Mucosa of descending colon (tissue), 3 donors: Measurements from ENCODE around the gene ZCCHC9. TPM values are rescaled to one million over a fixed set of nuclear protein-coding genes. Genes with fewer than 3 reads are reported as not detected.

Source experiments
- ATAC-seq: fragments of 200-7000 bp; cut with Tn5 transposase; one replicate; pipeline ENCODE4 v1.9.1; 2020; ENCODE audit warnings: mild to moderate bottlenecking, moderate library complexity
- DNase-seq, 3 donors: peaks; one replicate each; pipeline ENCODE4 v3.0.0-alpha.2; 2020
- H3K36me3 ChIP-seq: fragments of 200-600 bp; one replicate; pipeline ENCODE4 v1.8.0; 2021; ENCODE audit warnings: low read depth, mild to moderate bottlenecking
- H3K4me1 ChIP-seq: fragments of 200-600 bp; one replicate; pipeline ENCODE4 v1.8.0; 2021; ENCODE audit warnings: low read depth, mild to moderate bottlenecking
- H3K4me3 ChIP-seq: fragments of 200-600 bp; one replicate; pipeline ENCODE4 v1.8.0; 2021; ENCODE audit warnings: mild to moderate bottlenecking
- H3K9me3 ChIP-seq: fragments of 200-600 bp; one replicate; pipeline ENCODE4 v1.8.0; 2021; ENCODE audit warnings: mild to moderate bottlenecking
- CTCF ChIP-seq: fragments of 200-600 bp; IDR thresholded peaks from one replicate; pipeline ENCODE4 v1.8.0; 2022; ENCODE audit warnings: antibody characterized with exemption, mild to moderate bottlenecking
- intact Hi-C, 2 donors: fragments of 100-400 bp; cut with DNase I in 1 of 2; cut with micrococcal nuclease in 1 of 2; formaldehyde crosslinking; loops; one replicate each; pipeline versions ENCODE4 v1.11.0 to v1.11.1; 2022; cut with DNase I, micrococcal nuclease
- total RNA-seq, 3 donors: library from RNA; stranded (reverse); fragmentation: NEBNext Ultra II Directional in 2 of 3; extraction: Animal tissue kit (Norgen Biotek cat#: 25700) in 2 of 3; gene quantifications; one replicate each; pipeline versions ENCODE4 v1.2.1 to v1.2.4, GENCODE V29; 2021 to 2023
- donor health status: DM: no; HTN: no; CAD: no; lungs with moderate emphysema.
- donor health status: DM: no; HTN: no; CAD: no.
- donor health status: DM: no; HTN: yes; CAD: no.

Gene ZCCHC9
- total RNA-seq, 3 donors from 2014 or later, result 11.8 to 22.8 (median 19.5) TPM

GRCh38 chr5:81316571-81316970, 15.2 kb downstream of the ZCCHC9 start:
- Histone ChIP-seq H3K9me3 (no peaks in the 10 kb centered on the region), H3K4me1 (no peaks in the 10 kb centered on the region), H3K36me3 (no peaks in the 10 kb centered on the region), H3K4me3 (no peak overlapping the region)
- TF ChIP-seq CTCF, result no peak
- no peak for DNase-seq
- intact Hi-C loops, result no loop called here
- no peak for ATAC-seq

- Histone ChIP-seq H3K4me3 (no peak overlapping the region), H3K9me3 (no peaks in the 10 kb centered on the region), H3K4me1 (no peaks in the 10 kb centered on the region), H3K36me3 (no peaks in the 10 kb centered on the region)
- ATAC-seq (no peak), DNase-seq (no peak)
- TF ChIP-seq CTCF, result no peak
- intact Hi-C loops, result no loop called here
These were observed 16.1 kb downstream of the ZCCHC9 start for GRCh38 chr5:81317536-81317935.

- no peak for TF ChIP-seq CTCF
- Histone ChIP-seq H3K4me1 (no peaks in the 10 kb centered on the region), H3K4me3 (no peak overlapping the region), H3K36me3 (no peaks in the 10 kb centered on the region), H3K9me3 (no peaks in the 10 kb centered on the region)
- no peak for ATAC-seq
- DNase-seq, result no peak
- intact Hi-C loops, result no loop called here
These were observed 25.2 kb downstream of the ZCCHC9 start for GRCh38 chr5:81326554-81326953.

- H3K4me1 ChIP-seq, result no peaks in the 10 kb centered on the region
- TF ChIP-seq CTCF, result no peak
- H3K4me3 ChIP-seq, result no peak overlapping the region
- DNase-seq (no peak), ATAC-seq (no peak)
- intact Hi-C loops, result no loop called here
- H3K36me3 ChIP-seq, result no peaks in the 10 kb centered on the region
- H3K9me3 ChIP-seq, result no peaks in the 10 kb centered on the region
These were observed 33.1 kb downstream of the ZCCHC9 start for GRCh38 chr5:81334304-81335061.

- Histone ChIP-seq H3K36me3 (no peaks in the 10 kb centered on the region), H3K9me3 (no peaks in the 10 kb centered on the region), H3K4me3 (no peak overlapping the region), H3K4me1 (no peaks in the 10 kb centered on the region)
- intact Hi-C loops, result no loop called here
- TF ChIP-seq CTCF, result no peak
- DNase-seq (no peak), ATAC-seq (no peak)
These were observed 34.6 kb downstream of the ZCCHC9 start for GRCh38 chr5:81335946-81336345.

- no peaks in the 10 kb centered on the region for H3K9me3 ChIP-seq
- no peak for DNase-seq
- TF ChIP-seq CTCF, result no peak
- no peak overlapping the region for H3K4me3 ChIP-seq
- no peaks in the 10 kb centered on the region for H3K36me3 ChIP-seq
- intact Hi-C loops, result no loop called here
- ATAC-seq, result no peak
- H3K4me1 ChIP-seq, result no peaks in the 10 kb centered on the region
These were observed 35.2 kb downstream of the ZCCHC9 start for GRCh38 chr5:81336556-81336955.
